SKM-1 treated with dmso at 0.1 percent for 144 hours (cell line): Measurements from ENCODE around the gene RIPK1.
"Not testable (repeated sequence)": the region's sequence is repeated elsewhere in the genome, so short reads cannot be mapped to it uniquely, and the experiment has no call there.

ENCODE experiments used
- DNase-seq: peaks from one replicate; lab custom pipeline; 2025; ENCODE audit not compliant: unreplicated experiment; lab: John Stamatoyannopoulos, UW

The RIPK1 gene

GRCh38 chr6:3045369-3045768, 22.9 kb upstream of the RIPK1 start:
- no peak for DNase-seq

- DNase-seq = no peak
These were observed 22.5 kb upstream of the RIPK1 start for GRCh38 chr6:3045777-3046176.

- DNase-seq = no peak
These were observed 22.0 kb upstream of the RIPK1 start for GRCh38 chr6:3046295-3046694.

GRCh38 chr6:3048009-3048408, 20.3 kb upstream of the RIPK1 start:
- DNase-seq = not testable (repeated sequence)

GRCh38 chr6:3052481-3053230, 15.6 kb upstream of the RIPK1 start:
- no peak for DNase-seq

- DNase-seq = no peak
These were observed 15.1 kb upstream of the RIPK1 start for GRCh38 chr6:3053231-3053508.

- not testable (repeated sequence) for DNase-seq
These were observed 13.8 kb upstream of the RIPK1 start for GRCh38 chr6:3054229-3055157.

- DNase-seq = not testable (repeated sequence)
These were observed 13.2 kb upstream of the RIPK1 start for GRCh38 chr6:3055158-3055499.

- DNase-seq = no peak
These were observed 11.1 kb upstream of the RIPK1 start for GRCh38 chr6:3057063-3057770.

- DNase-seq = no peak
These were observed 9.3 kb upstream of the RIPK1 start for GRCh38 chr6:3058957-3059356.

GRCh38 chr6:3060092-3060491, 8.2 kb upstream of the RIPK1 start:
- not testable (repeated sequence) for DNase-seq

GRCh38 chr6:3061501-3061941, 6.8 kb upstream of the RIPK1 start:
- DNase-seq = no peak

- not testable (repeated sequence) for DNase-seq
These were observed 5.0 kb upstream of the RIPK1 start for GRCh38 chr6:3063340-3063732.

GRCh38 chr6:3063733-3064700, 4.3 kb upstream of the RIPK1 start:
- peak; percentile 75 for DNase-seq

- no peak for DNase-seq
These were observed 3.3 kb downstream of the RIPK1 start for GRCh38 chr6:3071568-3071967.

GRCh38 chr6:3072798-3073197, 4.5 kb downstream of the RIPK1 start:
- no peak for DNase-seq

GRCh38 chr6:3073382-3073781, 5.1 kb downstream of the RIPK1 start:
- DNase-seq = no peak

GRCh38 chr6:3075772-3076113, 7.4 kb downstream of the RIPK1 start:
- no peak for DNase-seq

- no peak for DNase-seq
These were observed 8.0 kb downstream of the RIPK1 start for GRCh38 chr6:3076320-3076719.

GRCh38 chr6:3077430-3077829, 9.1 kb downstream of the RIPK1 start:
- no peak for DNase-seq

- DNase-seq = not testable (repeated sequence)
These were observed 10.7 kb downstream of the RIPK1 start for GRCh38 chr6:3078952-3079351.
